A549 (cell line): Measurements from ENCODE around the gene UFC1. TPM values are rescaled to one million over a fixed set of nuclear protein-coding genes. Genes with fewer than 3 reads are reported as not detected.

Experiments used
- ATAC-seq, 2 experiments: fragments of 200-7000 bp in 1 of 2; fragments of >200 bp in 1 of 2; cut with Nextera tagmentation in 1 of 2; cut with Tn5 transposase in 1 of 2; 3 replicates each; pipeline versions ENCODE4 v1.8.0 to v1.9.1; 2018 to 2020; ENCODE audit warnings: mild to moderate bottlenecking in 1 of 2, moderate library complexity in 1 of 2
- CTCF ChIA-PET: fragments of 300-600 bp; sonication (Branson Sonifier 250); formaldehyde crosslinking; extraction: SDS; loops from one replicate; lab custom pipeline; 2021; ENCODE audit warnings: antibody characterized with exemption, inconsistent platforms; lab: Yijun Ruan, JAX
- POLR2A ChIA-PET: fragments of 350-600 bp; formaldehyde crosslinking; extraction: SDS; loops from one replicate; lab custom pipeline; 2021; ENCODE audit warnings: antibody characterized with exemption, inconsistent platforms; lab: Yijun Ruan, JAX
- DNase-seq, 2 experiments: peaks; one replicate each; pipeline versions ENCODE4 v3.0.0 to v3.0.0-alpha.2; 2011 to 2016; ENCODE audit warnings: low read depth in 1 of 2, low spot score in 1 of 2
- FAIRE-seq: peaks from 2 replicates; lab custom pipeline; 2011; peaks lifted over from hg19 to GRCh38; lab: Jason Lieb, UNC
- H3K27ac ChIP-seq, 2 experiments: fragments of >200 bp; sonication (Bioruptor Twin); formaldehyde crosslinking; 3 replicates each; pipeline ENCODE4 v1.5.1; 2016 to 2017
- H3K4me1 ChIP-seq: fragments of >200 bp; sonication (Bioruptor Twin); formaldehyde crosslinking; 3 replicates; pipeline ENCODE4 v1.6.1; 2016
- H3K4me2 ChIP-seq: fragments of >200 bp; sonication (Bioruptor Twin); formaldehyde crosslinking; 3 replicates; pipeline ENCODE4 v1.6.1; 2016
- H3K4me3 ChIP-seq: fragments of >200 bp; sonication (Bioruptor Twin); formaldehyde crosslinking; 3 replicates; pipeline ENCODE4 v1.5.1; 2016
- H3K9me3 ChIP-seq: fragments of >200 bp; sonication (Bioruptor Twin); formaldehyde crosslinking; 3 replicates; pipeline ENCODE4 v1.6.1; 2016
- ATOH8 ChIP-seq: fragments of 250-450 bp; sonication (Bioruptor Pico); IDR thresholded peaks from 2 replicates; pipeline ENCODE4 v1.5.0; 2020; ENCODE audit warnings: low read depth, mild to moderate bottlenecking, moderate library complexity
- BCL3 ChIP-seq: fragments of >200 bp; sonication (Bioruptor Twin); formaldehyde crosslinking; IDR thresholded peaks from 3 replicates; pipeline ENCODE4 v1.6.1; 2016
- CTCF ChIP-seq: fragments of >200 bp; sonication (Bioruptor Twin); formaldehyde crosslinking; IDR thresholded peaks from 3 replicates; pipeline ENCODE4 v1.5.1; 2016
- EHMT2 ChIP-seq: fragments of 200-600 bp; sonication (generic); IDR thresholded peaks from 2 replicates; pipeline ENCODE4 v1.6.1; 2016; ENCODE audit warnings: antibody characterized with exemption, low read depth, mild to moderate bottlenecking, moderate library complexity
- ELK1 ChIP-seq: fragments of 150-350 bp; IDR thresholded peaks from 2 replicates; pipeline ENCODE4 v1.6.1; 2014; ENCODE audit warnings: low read depth, mild to moderate bottlenecking, low read length
- EP300 ChIP-seq, 2 experiments: fragments of >200 bp; sonication (Bioruptor Twin); formaldehyde crosslinking; IDR thresholded peaks; 2 replicates in 1 of 2; 3 replicates in 1 of 2; pipeline ENCODE4 v1.6.1; 2016 to 2017
- FOSB ChIP-seq: fragments of 250-450 bp; sonication (Bioruptor Pico); IDR thresholded peaks from 2 replicates; pipeline ENCODE4 v1.5.0; 2020; ENCODE audit warnings: mild to moderate bottlenecking, moderate library complexity
- FOXS1 ChIP-seq: fragments of 250-450 bp; sonication (Bioruptor Pico); IDR thresholded peaks from 2 replicates; pipeline ENCODE4 v1.5.0; 2020; ENCODE audit warnings: mild to moderate bottlenecking, moderate library complexity
- HDAC2 ChIP-seq: fragments of 200-600 bp; sonication (generic); IDR thresholded peaks from 2 replicates; pipeline ENCODE4 v1.6.1; 2016
- HMGXB4 ChIP-seq: fragments of 250-450 bp; sonication (Bioruptor Pico); IDR thresholded peaks from 2 replicates; pipeline ENCODE4 v1.5.0; 2021; ENCODE audit warnings: mild to moderate bottlenecking, moderate library complexity, borderline replicate concordance
- HOXA7 ChIP-seq: fragments of 250-450 bp; sonication (Bioruptor Pico); IDR thresholded peaks from 2 replicates; pipeline ENCODE4 v1.5.0; 2020; ENCODE audit warnings: mild to moderate bottlenecking, moderate library complexity
- HOXB5 ChIP-seq: fragments of 250-450 bp; sonication (Bioruptor Pico); IDR thresholded peaks from 2 replicates; pipeline ENCODE4 v1.5.0; 2020; ENCODE audit warnings: mild to moderate bottlenecking, moderate library complexity
- JUN ChIP-seq, 2 experiments: fragments of >200 bp; sonication (Bioruptor Twin); formaldehyde crosslinking; IDR thresholded peaks; 2 replicates in 1 of 2; 3 replicates in 1 of 2; pipeline ENCODE4 v1.6.1; 2016 to 2017
- JUNB ChIP-seq: fragments of >200 bp; sonication (Bioruptor Twin); formaldehyde crosslinking; IDR thresholded peaks from 2 replicates; pipeline ENCODE4 v1.6.1; 2016
- KDM5A ChIP-seq: fragments of 200-600 bp; sonication (generic); IDR thresholded peaks from 2 replicates; pipeline ENCODE4 v1.6.1; 2016; ENCODE audit warnings: antibody characterized with exemption, mild to moderate bottlenecking
- MAZ ChIP-seq: fragments of 150-350 bp; IDR thresholded peaks from 2 replicates; pipeline ENCODE4 v1.6.1; 2014; ENCODE audit warnings: antibody characterized with exemption, low read depth, low read length, borderline replicate concordance
- NPAS2 ChIP-seq: fragments of 250-450 bp; sonication (Bioruptor Pico); IDR thresholded peaks from 2 replicates; pipeline ENCODE4 v1.8.0; 2022; ENCODE audit warnings: mild to moderate bottlenecking, moderate library complexity, borderline replicate concordance
- PHF8 ChIP-seq: fragments of 200-600 bp; sonication (generic); IDR thresholded peaks from 2 replicates; pipeline ENCODE4 v1.6.1; 2016; ENCODE audit warnings: low read depth, mild to moderate bottlenecking, antibody characterized with exemption, moderate library complexity, borderline replicate concordance
- RCOR1 ChIP-seq: fragments of 150-350 bp; IDR thresholded peaks from 2 replicates; pipeline ENCODE4 v1.6.1; 2014; ENCODE audit warnings: antibody characterized with exemption, low read length, low read depth
- ZFP36 ChIP-seq: fragments of 450-650 bp; IDR thresholded peaks from 2 replicates; pipeline ENCODE4 v1.6.1; 2014; ENCODE audit warnings: borderline replicate concordance; ENCODE audit not compliant: partially characterized antibody
- ZNF302 ChIP-seq: fragments of 250-450 bp; sonication (Bioruptor Pico); IDR thresholded peaks from 2 replicates; pipeline ENCODE4 v1.9.0; 2021; ENCODE audit warnings: inconsistent platforms, mild to moderate bottlenecking, moderate library complexity
- WGBS: methylation state at CpG from one replicate; pipeline ENCODE4 v1.1.6; 2017; ENCODE audit errors: missing lambda C conversion rate; 5-methylcytosine and 5-hydroxymethylcytosine counted together
- polyA plus RNA-seq, 4 experiments: library from polyadenylated mRNA; depleted of rRNA in 3 of 4; stranded (reverse); fragments of >200 nt; fragmentation: RNase III in 1 of 4; extraction: RNeasy Plus Mini Kit Qiagen cat#74134 plus additional on column Dnase treatment in 1 of 4; gene quantifications; 2 replicates in 3 of 4; 3 replicates in 1 of 4; pipeline ENCODE4 v1.2.3, GENCODE V29; 2011 to 2017

The UFC1 gene
- polyA plus RNA-seq, 2 of the 4 experiments (the other 2 are of a cell fraction): 115 to 153 TPM

GRCh38 chr1:161185282-161185682 lies 31.5 kb downstream of the UFC1 start:
- 47% methylated on average over 3 of the region's 3 CpGs for WGBS
- no peak overlapping the region for H3K4me2 ChIP-seq
- ChIA-PET POLR2A (no interaction called here), CTCF (interaction anchor here (1.4 kb wide), 2 partner anchors 9 to 197 kb away, joined by 4 to 7 read pairs; no protein-coding TSS in a partner anchor)
- H3K27ac ChIP-seq: no peak overlapping the region
- FAIRE-seq (no peak), ATAC-seq (no peak), DNase-seq (no peak)
- peaks cover 12% of the 10 kb centered on the region for H3K4me1 ChIP-seq
- TF ChIP-seq PHF8: no peak
- no peak for TF ChIP-seq BCL3
- no peak for TF ChIP-seq CTCF
- no peak for TF ChIP-seq RCOR1
- TF ChIP-seq ATOH8 (CRISPR knock-in tag): no peak
- no peak for TF ChIP-seq EHMT2
- no peak for TF ChIP-seq HDAC2
- TF ChIP-seq HMGXB4 (CRISPR knock-in tag): no peak
- TF ChIP-seq ELK1: no peak
- H3K9me3 ChIP-seq: no peaks in the 10 kb centered on the region
- H3K4me3 ChIP-seq: no peak overlapping the region

GRCh38 chr1:161185732-161186311 lies 32.0 kb downstream of the UFC1 start:
- POLR2A ChIA-PET: no interaction called here
- CTCF ChIA-PET: interaction anchor here (1.4 to 1.6 kb wide), 3 partner anchors 10 to 197 kb away, joined by 4 to 7 read pairs (median 6); no protein-coding TSS in a partner anchor
- H3K4me1 ChIP-seq: peaks cover 12% of the 10 kb centered on the region
- no peak overlapping the region for H3K4me2 ChIP-seq
- FAIRE-seq: no peak
- no peak for TF ChIP-seq HOXB5 (CRISPR knock-in tag)
- TF ChIP-seq JUN (IDR thresholded peaks at IDR 0.05): no peak
- no peak for TF ChIP-seq HOXA7 (CRISPR knock-in tag)
- no peak for TF ChIP-seq ZNF302 (CRISPR knock-in tag)
- no peak for TF ChIP-seq PHF8
- TF ChIP-seq NPAS2: no peak
- no peak for TF ChIP-seq FOSB
- no peak for TF ChIP-seq ZFP36
- TF ChIP-seq JUNB: no peak
- no peak for TF ChIP-seq KDM5A
- no peak for TF ChIP-seq EP300 (IDR thresholded peaks at IDR 0.05)
- TF ChIP-seq MAZ: no peak
- no peak for TF ChIP-seq CTCF
- no peak for TF ChIP-seq FOXS1 (CRISPR knock-in tag)
- no peak for DNase-seq
- no peak overlapping the region for H3K4me3 ChIP-seq
- no peak for ATAC-seq
- H3K27ac ChIP-seq: no peak overlapping the region
- 42% methylated on average over 2 of the region's 2 CpGs for WGBS
- H3K9me3 ChIP-seq: no peaks in the 10 kb centered on the region
